IPS DF 6.9 (cell line): ENCODE data around the gene SCP2.

Source experiments
- DNase-seq: peaks from one replicate; pipeline ENCODE4 v3.0.0-alpha.2; 2013; ENCODE audit warnings: low read depth, low spot score
- H3K27ac ChIP-seq: one replicate; pipeline ENCODE4 v1.5.1; 2013; ENCODE audit warnings: low read length, control low read depth
- H3K27me3 ChIP-seq: 2 replicates; pipeline ENCODE4 v1.6.1; 2013; ENCODE audit warnings: mild to moderate bottlenecking, low read length; ENCODE audit not compliant: control insufficient read depth, insufficient read depth
- H3K36me3 ChIP-seq: 2 replicates; pipeline ENCODE4 v1.6.1; 2013; ENCODE audit warnings: low read length; ENCODE audit not compliant: control insufficient read depth, insufficient read depth
- H3K4me1 ChIP-seq: 2 replicates; pipeline ENCODE4 v1.6.1; 2013; ENCODE audit warnings: low read length; ENCODE audit not compliant: control insufficient read depth, insufficient read depth
- H3K4me3 ChIP-seq: 2 replicates; pipeline ENCODE4 v1.5.1; 2013; ENCODE audit warnings: mild to moderate bottlenecking, low read length
- H3K9me3 ChIP-seq: 2 replicates; pipeline ENCODE4 v1.6.1; 2013; ENCODE audit warnings: low read length, inconsistent platforms; ENCODE audit not compliant: control insufficient read depth, insufficient read depth
- WGBS: extraction: QIAGEN DNeasy Blood & Tissue Kit; methylation state at CpG from one replicate; pipeline ENCODE4 v1.1.7; 2013; ENCODE audit warnings: mixed read lengths, missing lambda C conversion rate; ENCODE audit not compliant: insufficient read length, insufficient coverage; 5-methylcytosine and 5-hydroxymethylcytosine counted together

Gene SCP2

DNA sequence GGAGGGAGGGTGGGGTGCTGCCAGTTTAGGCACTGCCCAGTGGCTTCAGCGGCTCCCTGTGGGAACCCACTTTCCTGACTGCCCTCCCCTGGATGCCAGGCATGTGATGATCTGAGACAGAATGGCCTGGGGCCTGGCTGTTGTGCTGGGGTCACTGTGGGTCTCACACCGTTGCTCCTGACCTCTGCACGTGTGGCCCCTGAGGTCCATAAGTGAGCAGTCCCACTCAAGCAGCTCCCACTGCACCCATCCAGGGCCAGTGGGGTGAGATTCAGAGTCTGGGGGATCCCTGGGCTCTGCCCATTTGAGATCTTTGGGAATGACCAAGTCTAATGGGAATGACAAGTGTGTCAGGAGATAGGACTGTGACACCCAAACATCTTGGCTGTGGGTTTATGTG is 153.0 kb downstream of the SCP2 start:
- no CpG with 5 or more reads among the region's 3 CpGs for WGBS
- no peak for DNase-seq
- H3K27ac ChIP-seq: no peak overlapping the region

DNA sequence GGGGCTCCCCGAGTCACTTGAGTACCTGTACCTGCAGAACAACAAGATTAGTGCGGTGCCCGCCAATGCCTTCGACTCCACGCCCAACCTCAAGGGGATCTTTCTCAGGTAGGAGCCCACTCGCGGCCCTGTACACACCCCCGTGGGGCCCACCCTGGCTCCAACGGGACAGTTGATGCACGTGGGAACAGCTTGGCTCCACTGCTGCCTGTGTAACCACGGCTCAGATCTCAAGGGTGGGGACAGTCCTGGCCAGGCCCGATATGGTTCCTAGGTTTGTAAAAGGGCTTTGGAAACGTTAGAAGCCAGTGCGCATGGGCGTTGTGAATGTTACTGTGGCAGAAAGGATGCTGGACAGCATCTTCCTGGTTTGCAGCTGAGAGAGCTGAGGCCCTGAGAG is 153.7 kb downstream of the SCP2 start:
- H3K27ac ChIP-seq: no peak overlapping the region
- DNase-seq: no peak
- H3K4me1 ChIP-seq: peaks cover 8% of the 10 kb centered on the region
- peaks cover 3% of the 10 kb centered on the region; the same call in 1 of the 2 replicates for H3K36me3 ChIP-seq
- no peaks in the 10 kb centered on the region for H3K9me3 ChIP-seq
- WGBS: no CpG with 5 or more reads among the region's 15 CpGs
- no peaks in the 10 kb centered on the region for H3K27me3 ChIP-seq
- H3K4me3 ChIP-seq: no peak overlapping the region

More for the DNA sequence above, 153.0 kb downstream of the SCP2 start:
- Histone ChIP-seq H3K27me3 (no peaks in the 10 kb centered on the region), H3K9me3 (no peaks in the 10 kb centered on the region), H3K36me3 (peaks cover 3% of the 10 kb centered on the region; the same call in 1 of the 2 replicates), H3K4me1 (peaks cover 8% of the 10 kb centered on the region), H3K4me3 (no peak overlapping the region)

- no peak for DNase-seq
- peaks cover 8% of the 10 kb centered on the region for H3K4me1 ChIP-seq
- H3K27me3 ChIP-seq: no peaks in the 10 kb centered on the region
- H3K4me3 ChIP-seq: no peak overlapping the region
- peaks cover 3% of the 10 kb centered on the region; the same call in 1 of the 2 replicates for H3K36me3 ChIP-seq
- no peak overlapping the region for H3K27ac ChIP-seq
- no peaks in the 10 kb centered on the region for H3K9me3 ChIP-seq
- WGBS: no CpG with 5 or more reads among the region's 14 CpGs
These were observed 154.4 kb downstream of the SCP2 start for GRCh38 chr1:53081384-53082066.

DNA sequence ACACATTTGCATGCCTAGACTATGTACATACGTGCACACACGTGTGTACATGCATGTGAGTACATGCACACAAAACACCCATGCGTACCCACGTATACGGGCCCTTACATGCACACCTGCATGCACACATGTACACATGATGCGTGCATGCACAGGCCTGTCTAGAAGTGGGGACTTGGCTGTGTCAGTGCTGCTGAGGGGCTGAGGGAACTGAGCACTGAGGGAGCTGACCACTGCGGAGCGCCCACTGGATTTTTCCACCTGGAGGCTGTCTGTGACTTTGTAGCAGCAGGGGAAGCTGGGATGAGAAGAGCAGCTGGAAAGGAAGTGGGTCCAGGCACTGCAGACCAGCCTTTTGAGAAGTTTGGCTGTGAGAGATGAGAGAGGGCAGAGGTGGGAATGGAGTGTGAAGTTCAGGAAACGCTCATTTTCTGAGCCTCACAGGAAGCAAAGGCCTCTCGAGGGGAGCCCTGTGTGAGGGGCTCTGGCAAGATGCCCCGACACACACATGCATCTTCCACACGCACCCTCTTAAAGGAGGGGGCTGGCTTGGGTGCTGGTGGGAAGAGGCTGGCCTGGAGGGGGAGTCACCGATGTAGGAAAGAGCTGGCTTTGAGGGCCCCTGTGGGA is 155.9 kb downstream of the SCP2 start:
- Histone ChIP-seq H3K4me1 (peaks cover 8% of the 10 kb centered on the region), H3K4me3 (no peak overlapping the region), H3K27ac (no peak overlapping the region), H3K27me3 (no peaks in the 10 kb centered on the region), H3K9me3 (no peaks in the 10 kb centered on the region), H3K36me3 (peaks cover 3% of the 10 kb centered on the region; the same call in 1 of the 2 replicates)
- no CpG with 5 or more reads among the region's 13 CpGs for WGBS
- no peak for DNase-seq

DNA sequence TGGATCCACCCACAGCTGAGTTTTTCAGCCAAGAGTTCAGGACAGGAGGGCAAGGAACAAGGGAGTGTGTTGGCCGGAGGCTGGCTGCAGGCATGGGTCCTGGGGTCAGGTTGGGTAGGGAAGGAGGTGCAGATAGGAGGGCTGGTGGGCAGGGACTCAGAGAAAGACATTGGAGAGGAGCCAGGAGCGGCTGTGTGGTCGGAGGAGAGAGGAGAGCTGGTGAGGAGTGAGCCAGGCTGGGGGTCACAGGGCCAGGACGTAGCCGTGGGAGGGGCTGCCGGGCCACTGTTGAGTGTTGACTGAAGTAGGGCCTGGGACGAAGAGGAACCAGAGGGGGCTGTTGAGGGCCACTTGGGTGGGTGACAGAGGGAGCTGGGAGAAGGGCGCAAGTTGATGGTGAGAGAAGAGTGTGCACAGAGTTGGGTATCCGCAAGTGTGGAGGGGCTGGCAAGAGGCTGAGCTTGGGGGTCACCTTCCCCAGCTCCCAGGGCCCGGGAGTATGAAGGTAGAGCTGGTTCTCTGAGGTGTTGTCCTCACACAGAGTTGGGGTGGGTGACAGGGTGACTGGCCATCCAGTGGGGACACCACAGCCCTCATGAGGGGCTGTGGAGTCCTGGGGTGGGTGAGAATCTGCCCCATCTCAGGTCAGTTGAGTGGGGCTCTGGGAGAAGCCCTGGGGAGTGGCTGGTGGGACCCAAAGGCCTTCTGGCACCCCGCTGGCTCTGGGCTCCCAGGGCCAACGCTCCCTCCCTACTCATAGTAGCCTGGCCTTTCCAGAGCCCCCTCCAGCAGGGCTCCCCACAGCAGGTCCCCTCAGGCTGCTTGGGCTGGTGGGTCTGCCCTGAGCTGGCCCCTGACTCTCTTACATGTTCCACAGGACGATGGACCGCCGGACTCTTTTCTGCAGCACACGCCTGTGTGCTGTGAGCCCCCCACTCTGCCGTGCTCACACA is 156.8 kb downstream of the SCP2 start:
- Histone ChIP-seq H3K4me3 (no peak overlapping the region), H3K36me3 (peaks cover 3% of the 10 kb centered on the region; the same call in 1 of the 2 replicates), H3K4me1 (peaks cover 8% of the 10 kb centered on the region), H3K9me3 (no peaks in the 10 kb centered on the region), H3K27me3 (no peaks in the 10 kb centered on the region), H3K27ac (no peak overlapping the region)
- DNase-seq: no peak
- WGBS: no CpG with 5 or more reads among the region's 17 CpGs

- no peak overlapping the region for H3K27ac ChIP-seq
- peaks cover 3% of the 10 kb centered on the region; the same call in 1 of the 2 replicates for H3K36me3 ChIP-seq
- no CpG with 5 or more reads among the region's 8 CpGs for WGBS
These were observed 157.5 kb downstream of the SCP2 start for GRCh38 chr1:53084589-53084971.

GRCh38 chr1:53085405-53085804 is 158.3 kb downstream of the SCP2 start:
- Histone ChIP-seq H3K4me3 (no peak overlapping the region), H3K36me3 (peaks cover 3% of the 10 kb centered on the region; the same call in 1 of the 2 replicates), H3K27ac (no peak overlapping the region), H3K9me3 (no peaks in the 10 kb centered on the region), H3K4me1 (peaks cover 8% of the 10 kb centered on the region), H3K27me3 (no peaks in the 10 kb centered on the region)
- no CpG with 5 or more reads among the region's 8 CpGs for WGBS
- no peak for DNase-seq

More at GRCh38 chr1:53084589-53084971, 157.5 kb downstream of the SCP2 start:
- Histone ChIP-seq H3K4me3 (no peak overlapping the region), H3K9me3 (no peaks in the 10 kb centered on the region), H3K4me1 (peaks cover 8% of the 10 kb centered on the region), H3K27me3 (no peaks in the 10 kb centered on the region)
- no peak for DNase-seq

DNA sequence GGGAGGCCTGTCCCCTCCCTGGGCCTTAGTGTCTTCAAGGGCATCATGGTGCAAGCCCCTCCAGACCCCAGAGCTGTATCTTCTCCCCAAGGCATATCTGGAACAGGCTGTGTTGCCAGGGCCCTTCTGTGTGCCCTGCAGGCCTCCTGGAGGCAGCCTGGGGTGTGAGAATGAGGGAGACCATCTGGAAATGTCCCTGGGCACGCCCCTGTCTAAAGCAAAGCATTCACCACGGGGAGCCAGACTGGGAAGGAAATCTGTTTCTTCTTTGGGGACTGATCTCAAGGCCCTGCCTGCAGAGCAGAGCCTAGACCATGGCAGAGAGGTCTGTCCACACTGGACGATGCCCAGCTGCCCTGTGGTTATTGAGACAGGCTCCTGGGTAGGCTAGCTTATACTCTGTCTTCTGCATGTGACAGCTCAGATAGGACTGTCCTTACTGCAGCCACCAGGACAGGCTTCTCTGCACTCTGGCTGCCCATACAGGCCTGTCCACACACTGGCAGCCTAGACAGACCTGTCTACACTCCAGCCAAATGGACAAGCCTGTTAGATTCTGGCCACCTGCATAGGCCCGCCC is 159.5 kb downstream of the SCP2 start:
- H3K27me3 ChIP-seq: no peaks in the 10 kb centered on the region
- no peak overlapping the region for H3K27ac ChIP-seq
- no peak overlapping the region for H3K4me3 ChIP-seq
- no peaks in the 10 kb centered on the region for H3K9me3 ChIP-seq
- no CpG with 5 or more reads among the region's 4 CpGs for WGBS
- H3K36me3 ChIP-seq: peaks cover 3% of the 10 kb centered on the region; the same call in 1 of the 2 replicates
- no peak for DNase-seq
- peaks cover 8% of the 10 kb centered on the region for H3K4me1 ChIP-seq

DNA sequence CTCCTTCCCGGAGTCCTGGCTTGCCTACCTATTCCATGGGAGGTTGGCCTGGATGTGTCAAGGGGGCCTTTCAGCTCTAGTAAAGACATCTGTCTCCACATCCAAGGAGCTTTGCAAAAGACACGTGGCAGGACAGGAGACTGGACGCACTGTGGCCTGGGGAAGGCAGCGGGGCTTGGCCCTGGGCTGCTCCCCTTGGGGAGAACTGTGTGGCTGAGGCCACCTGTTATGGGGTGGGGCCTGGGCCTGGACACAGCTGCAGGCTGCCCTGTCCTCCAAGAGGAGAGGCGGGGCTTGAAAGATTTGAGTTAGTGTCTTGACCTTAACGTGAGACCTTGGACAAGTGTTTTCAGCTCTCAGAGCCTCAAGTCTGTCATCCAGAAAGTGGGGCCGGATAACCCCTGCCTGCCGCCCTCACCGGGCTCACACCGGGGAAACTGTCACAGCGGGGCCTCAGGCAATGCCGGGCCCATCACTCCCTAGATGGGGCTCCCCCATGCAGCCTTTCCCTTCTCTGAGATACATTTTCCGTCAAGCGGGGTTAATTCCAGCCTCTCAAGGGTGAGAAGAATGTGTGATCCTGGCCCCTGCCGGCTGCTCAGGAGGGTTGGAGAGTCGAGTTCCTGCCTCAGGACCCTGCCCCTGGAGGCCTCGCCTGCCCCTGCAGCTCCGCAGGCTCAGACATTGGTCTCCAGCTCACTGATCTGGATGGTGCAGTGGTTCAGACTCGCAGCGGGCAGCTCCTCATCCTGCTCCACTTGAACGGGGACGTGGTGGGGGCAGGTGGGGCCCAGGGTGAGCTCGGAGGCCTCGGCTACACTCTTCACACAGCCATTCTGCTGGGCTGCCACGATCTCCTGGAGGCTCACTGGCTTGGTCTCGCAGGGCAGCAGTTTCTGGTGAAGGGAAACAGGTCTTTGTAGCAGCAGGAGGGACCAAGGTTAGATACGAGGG is 160.5 kb downstream of the SCP2 start:
- H3K27ac ChIP-seq: no peak overlapping the region
- H3K27me3 ChIP-seq: no peaks in the 10 kb centered on the region
- DNase-seq: no peak
- H3K36me3 ChIP-seq: peaks cover 1% of the 10 kb centered on the region; the same call in 1 of the 2 replicates
- no peaks in the 10 kb centered on the region for H3K9me3 ChIP-seq
- peaks cover 2% of the 10 kb centered on the region for H3K4me1 ChIP-seq
- no CpG with 5 or more reads among the region's 27 CpGs for WGBS
- no peak overlapping the region for H3K4me3 ChIP-seq
